ENCODE data around the gene ISG20L2.

The ISG20L2 gene

GRCh38 chr1:156711011-156711817, 17.4 kb downstream of the ISG20L2 start:
- TF ChIP-seq ZNF565 (CRISPR knock-in tag; conservative IDR thresholded peaks at IDR 0.05; ENCODE audit: low read depth) (0 out of 2 replicates have a peak, but pooled peaks have one; percentile 8), TSHZ2 (CRISPR knock-in tag; IDR thresholded peaks at IDR 0.05) (peak; percentile 90; the same call in 1 of the 2 replicates), ZFP30 (CRISPR knock-in tag; IDR thresholded peaks at IDR 0.05) (no peak), CSDC2 (CRISPR knock-in tag; IDR thresholded peaks at IDR 0.05) (no peak), ESRRG (CRISPR knock-in tag; IDR thresholded peaks at IDR 0.05) (no peak), ZC3H10 (CRISPR knock-in tag; IDR thresholded peaks at IDR 0.05) (0 out of 2 replicates have a peak, but pooled peaks have one; percentile 3), CSRNP3 (CRISPR knock-in tag; IDR thresholded peaks at IDR 0.05) (no peak), BACH2 (CRISPR knock-in tag; IDR thresholded peaks at IDR 0.05; ENCODE audit: borderline replicate concordance) (no peak), GLIS3 (CRISPR knock-in tag; IDR thresholded peaks at IDR 0.05) (0 out of 2 replicates have a peak, but pooled peaks have one; percentile 38), CREB5 (CRISPR knock-in tag; IDR thresholded peaks at IDR 0.05; ENCODE audit: low read depth) (no peak), OSR1 (CRISPR knock-in tag; IDR thresholded peaks at IDR 0.05) (no peak), ZNF8 (CRISPR knock-in tag; IDR thresholded peaks at IDR 0.05) (no peak), POU6F1 (CRISPR knock-in tag; IDR thresholded peaks at IDR 0.05; ENCODE audit: borderline replicate concordance, low read depth) (peak; percentile 17; the same call in 1 of the 2 replicates), PPARA (CRISPR knock-in tag; IDR thresholded peaks at IDR 0.05; ENCODE audit: borderline replicate concordance) (no peak), ISL1 (CRISPR knock-in tag; IDR thresholded peaks at IDR 0.05) (no peak), ZFP3 (CRISPR knock-in tag; IDR thresholded peaks at IDR 0.05) (0 out of 2 replicates have a peak, but pooled peaks have one; percentile 68), PATZ1 (CRISPR knock-in tag; IDR thresholded peaks at IDR 0.05; ENCODE audit: borderline replicate concordance) (peak; percentile 88), TCF4 (CRISPR knock-in tag; IDR thresholded peaks at IDR 0.05; ENCODE audit: borderline replicate concordance) (peak; percentile 98), ZNF70 (CRISPR knock-in tag; IDR thresholded peaks at IDR 0.05) (peak; percentile 43; the same call in 1 of the 2 replicates), TOX (CRISPR knock-in tag; IDR thresholded peaks at IDR 0.05; ENCODE audit: borderline replicate concordance) (peak; percentile 81), RARB (CRISPR knock-in tag; IDR thresholded peaks at IDR 0.05) (peak; percentile 88), ARNTL (CRISPR knock-in tag; IDR thresholded peaks at IDR 0.05; ENCODE audit: borderline replicate concordance, low read depth) (no peak), SNAI2 (CRISPR knock-in tag; IDR thresholded peaks at IDR 0.05) (no peak)

More at GRCh38 chr1:156711011-156711817, 17.4 kb downstream of the ISG20L2 start:
- ATAC-seq, result peak; percentile 57

Measured in SK-N-SH treated with all-trans-retinoic acid at 6 μM for 48 hours (cell line).